Activated CD8-positive, alpha-beta memory T cell treated with anti-CD3 and anti-CD28 coated beads for 24 hours (primary cell): Measurements from ENCODE around the gene NQO2.
A peak's percentile ranks its signal among the peaks of the same experiment; 100 is the strongest.
"Not testable (repeated sequence)": the region's sequence is repeated elsewhere in the genome, so short reads cannot be mapped to it uniquely, and the experiment has no call there.

ENCODE experiments used
- DNase-seq: peaks from one replicate; pipeline ENCODE4 v3.0.0-alpha.2; 2020

Gene NQO2

GRCh38 chr6:2970034-2970685 lies 29.5 kb upstream of the NQO2 start:
- peak; percentile 55 for DNase-seq

GRCh38 chr6:2970753-2971419 lies 28.8 kb upstream of the NQO2 start:
- DNase-seq, result peak; percentile 82

- DNase-seq, result peak; percentile 82
These were observed 28.1 kb upstream of the NQO2 start, which contains the start of gene SERPINB6 for GRCh38 chr6:2971420-2972218. Gene SERPINB6, minus strand, starts transcription at chr6:2971567. Its CDS starts 12,235 bp downstream, at chr6:2959332.

GRCh38 chr6:2972219-2972487 lies 27.5 kb upstream of the NQO2 start:
- not testable (repeated sequence) for DNase-seq

- DNase-seq, result not testable (repeated sequence)
These were observed 27.0 kb upstream of the NQO2 start for GRCh38 chr6:2972685-2973084.

- peak; percentile 35 for DNase-seq
These were observed 26.5 kb upstream of the NQO2 start for GRCh38 chr6:2973180-2973579.

- DNase-seq, result peak; percentile 54
These were observed 26.0 kb upstream of the NQO2 start for GRCh38 chr6:2973676-2974075.

- no peak for DNase-seq
These were observed 23.6 kb upstream of the NQO2 start for GRCh38 chr6:2976060-2976459.

GRCh38 chr6:2976571-2977085 lies 23.1 kb upstream of the NQO2 start:
- peak; percentile 48 for DNase-seq

- DNase-seq, result peak; percentile 35
These were observed 22.4 kb upstream of the NQO2 start for GRCh38 chr6:2977290-2977689.

- DNase-seq, result peak; percentile 19
These were observed 21.7 kb upstream of the NQO2 start for GRCh38 chr6:2977799-2978590.

- DNase-seq, result no peak
These were observed 20.8 kb upstream of the NQO2 start for GRCh38 chr6:2978923-2979322.

- DNase-seq, result peak; percentile 15
These were observed 19.8 kb upstream of the NQO2 start for GRCh38 chr6:2979819-2980464.

- peak; percentile 21 for DNase-seq
These were observed 19.2 kb upstream of the NQO2 start for GRCh38 chr6:2980465-2980855.

GRCh38 chr6:2982426-2983117 lies 17.1 kb upstream of the NQO2 start:
- peak; percentile 40 for DNase-seq

- no peak for DNase-seq
These were observed 14.8 kb upstream of the NQO2 start for GRCh38 chr6:2984738-2985406.

- no peak for DNase-seq
These were observed 12.9 kb upstream of the NQO2 start for GRCh38 chr6:2986722-2987221.

- DNase-seq, result no peak
These were observed 11.6 kb upstream of the NQO2 start for GRCh38 chr6:2988094-2988425.

- DNase-seq, result peak; percentile 90
These were observed 11.0 kb upstream of the NQO2 start for GRCh38 chr6:2988426-2989331.
